Testis (tissue), 3 donors: ENCODE measurements around the gene OTOL1. TPM values are rescaled to one million over a fixed set of nuclear protein-coding genes. Genes with fewer than 3 reads are reported as not detected.

Source experiments
- DNase-seq: peaks from one replicate; pipeline ENCODE4 v3.0.0-alpha.2; 2019
- H3K27ac ChIP-seq, 2 donors: fragments of 200-600 bp; sonication (generic); one replicate each; pipeline ENCODE4 v1.5.1; 2019
- H3K27me3 ChIP-seq: fragments of 200-600 bp; sonication (generic); one replicate; pipeline ENCODE4 v1.5.1; 2019
- H3K36me3 ChIP-seq: fragments of 200-600 bp; sonication (generic); one replicate; pipeline ENCODE4 v1.5.1; 2017; ENCODE audit warnings: low read depth; ENCODE audit errors: missing control alignments
- H3K4me1 ChIP-seq: fragments of 200-600 bp; sonication (generic); one replicate; pipeline ENCODE4 v1.5.1; 2019
- H3K4me3 ChIP-seq, 2 donors: fragments of 200-600 bp; sonication (generic); one replicate each; pipeline ENCODE4 v1.5.1; 2017 to 2019
- H3K9me3 ChIP-seq: fragments of 200-600 bp; sonication (generic); one replicate; pipeline ENCODE4 v1.5.1; 2017
- CTCF ChIP-seq, 3 experiments: fragments of 450-650 bp in 2 of 3; fragments of 200-600 bp in 1 of 3; sonication (generic) in 1 of 3; IDR thresholded peaks; one replicate each; pipeline ENCODE4 v1.5.1; 2016 to 2019; ENCODE audit warnings: antibody characterized with exemption in 3 of 3, mild to moderate bottlenecking in 2 of 3, moderate library complexity in 1 of 3
- POLR2A ChIP-seq: fragments of 450-650 bp; IDR thresholded peaks from one replicate; pipeline ENCODE4 v1.6.1; 2017; ENCODE audit warnings: antibody characterized with exemption, mild to moderate bottlenecking, moderate library complexity
- WGBS, 2 donors: methylation state at CpG; one replicate each; pipeline ENCODE4 v1.1.5; 2018; 5-methylcytosine and 5-hydroxymethylcytosine counted together
- intact Hi-C: fragments of 100-400 bp; cut with DNase I; formaldehyde crosslinking; loops from one replicate; pipeline ENCODE4 v1.15.1; 2023; ENCODE audit warnings: low total_unique reads
- polyA plus RNA-seq: library from polyadenylated mRNA; stranded (reverse); fragments of 350-450 nt; fragmentation: Illumina TruSeq; extraction: RNeasy Lipid Tissue Mini Kit (QIAGEN cat#74804); gene quantifications from one replicate; pipeline ENCODE4 v1.2.3, GENCODE V29; 2014; ENCODE audit warnings: low read depth, low replicate concordance; ENCODE audit not compliant: insufficient read depth
- total RNA-seq, 2 donors: library from RNA; depleted of rRNA; stranded (reverse); fragments of >200 nt; gene quantifications; one replicate each; pipeline ENCODE4 v1.2.3, GENCODE V29; 2016

The OTOL1 gene
- total and polyA plus RNA-seq, 3 donors from 2014 or later = not detected

- TF ChIP-seq POLR2A (no peak), CTCF (IDR thresholded peaks at IDR 0.05) (no peak)
- 63 to 65% methylated on average over 1 of the region's 1 CpG for WGBS, 2 donors
- Histone ChIP-seq H3K27ac (no peak overlapping the region), H3K27me3 (no peaks in the 10 kb centered on the region), H3K9me3 (no peaks in the 10 kb centered on the region), H3K4me1 (no peaks in the 10 kb centered on the region), H3K4me3 (no peak overlapping the region), H3K36me3 (no peaks in the 10 kb centered on the region)
- intact Hi-C loops = no loop called here
- no peak for DNase-seq
These were observed 27.3 kb downstream of the OTOL1 start for GRCh38 chr3:161523916-161524315.

GRCh38 chr3:161531930-161532329, 35.3 kb downstream of the OTOL1 start:
- H3K36me3 ChIP-seq = no peaks in the 10 kb centered on the region
- WGBS, 2 donors = 81 to 88% methylated on average over 1 of the region's 1 CpG
- H3K4me1 ChIP-seq = no peaks in the 10 kb centered on the region
- no peak overlapping the region for H3K27ac ChIP-seq
- no peaks in the 10 kb centered on the region for H3K9me3 ChIP-seq
- no peaks in the 10 kb centered on the region for H3K27me3 ChIP-seq
- DNase-seq = no peak
- TF ChIP-seq POLR2A (no peak), CTCF (IDR thresholded peaks at IDR 0.05) (no peak)
- H3K4me3 ChIP-seq = no peak overlapping the region
- intact Hi-C loops = no loop called here

GRCh38 chr3:161540594-161540993, 44.0 kb downstream of the OTOL1 start:
- 69 to 97% methylated on average over 1 of the region's 1 CpG for WGBS, 2 donors
- H3K36me3 ChIP-seq = no peaks in the 10 kb centered on the region
- no peak overlapping the region for H3K4me3 ChIP-seq
- no peaks in the 10 kb centered on the region for H3K27me3 ChIP-seq
- H3K27ac ChIP-seq = no peak overlapping the region
- intact Hi-C loops = no loop called here
- TF ChIP-seq CTCF (IDR thresholded peaks at IDR 0.05) = no peak
- TF ChIP-seq POLR2A = no peak
- no peaks in the 10 kb centered on the region for H3K4me1 ChIP-seq
- no peak for DNase-seq
- no peaks in the 10 kb centered on the region for H3K9me3 ChIP-seq

GRCh38 chr3:161545824-161546223, 49.2 kb downstream of the OTOL1 start:
- no peaks in the 10 kb centered on the region for H3K4me1 ChIP-seq
- TF ChIP-seq POLR2A = no peak
- no peak for TF ChIP-seq CTCF (IDR thresholded peaks at IDR 0.05)
- 94 to 98% methylated on average over 1 of the region's 1 CpG for WGBS, 2 donors
- H3K4me3 ChIP-seq = no peak overlapping the region
- H3K27ac ChIP-seq = no peak overlapping the region
- H3K36me3 ChIP-seq = no peaks in the 10 kb centered on the region
- DNase-seq = no peak
- no peaks in the 10 kb centered on the region for H3K27me3 ChIP-seq
- intact Hi-C loops = no loop called here
- H3K9me3 ChIP-seq = no peaks in the 10 kb centered on the region

GRCh38 chr3:161548301-161548700, 51.7 kb downstream of the OTOL1 start:
- H3K36me3 ChIP-seq = no peaks in the 10 kb centered on the region
- TF ChIP-seq CTCF (IDR thresholded peaks at IDR 0.05) (no peak), POLR2A (no peak)
- DNase-seq = no peak
- no peak overlapping the region for H3K27ac ChIP-seq
- H3K9me3 ChIP-seq = no peaks in the 10 kb centered on the region
- 53 to 62% methylated on average over 4 of the region's 4 CpGs for WGBS, 2 donors
- H3K4me1 ChIP-seq = no peaks in the 10 kb centered on the region
- intact Hi-C loops = no loop called here
- no peak overlapping the region for H3K4me3 ChIP-seq
- no peaks in the 10 kb centered on the region for H3K27me3 ChIP-seq
